Left lung (tissue), 10 donors: ENCODE data around the gene ASIC4. TPM values are rescaled to one million over a fixed set of nuclear protein-coding genes. Genes with fewer than 3 reads are reported as not detected.

Experiments
- ATAC-seq: fragments of 200-7000 bp; cut with Tn5 transposase; one replicate; pipeline ENCODE4 v1.9.1; 2020; ENCODE audit warnings: moderate library complexity
- DNase-seq, 4 donors: peaks; one replicate each; pipeline ENCODE4 v3.0.0-alpha.2; 2013 to 2020
- H3K27ac ChIP-seq, 2 donors: fragments of 200-600 bp; sonication (generic) in 1 of 2; one replicate each; pipeline versions ENCODE4 v1.5.0 to v1.8.0; 2020 to 2021
- H3K27me3 ChIP-seq, 2 donors: fragments of 200-600 bp; sonication (generic) in 1 of 2; one replicate each; pipeline versions ENCODE4 v1.5.0 to v1.8.0; 2020 to 2021
- H3K36me3 ChIP-seq, 2 donors: fragments of 200-600 bp; sonication (generic) in 1 of 2; one replicate each; pipeline versions ENCODE4 v1.5.0 to v1.8.0; 2020 to 2021
- H3K4me1 ChIP-seq, 2 donors: fragments of 200-600 bp; one replicate each; pipeline ENCODE4 v1.8.0; 2021
- H3K4me3 ChIP-seq, 2 donors: fragments of 200-600 bp; sonication (generic) in 1 of 2; one replicate each; pipeline versions ENCODE4 v1.5.0 to v1.8.0; 2020 to 2021; ENCODE audit warnings: mild to moderate bottlenecking in 1 of 2
- H3K9me3 ChIP-seq, 2 donors: fragments of 200-600 bp; sonication (generic) in 1 of 2; one replicate each; pipeline versions ENCODE4 v1.5.0 to v1.8.0; 2020 to 2021
- CTCF ChIP-seq, 2 donors: fragments of 200-600 bp; sonication (generic) in 1 of 2; IDR thresholded peaks; one replicate each; pipeline versions ENCODE4 v1.5.0 to v1.8.0; 2021; ENCODE audit warnings: antibody characterized with exemption in 2 of 2
- intact Hi-C, 2 donors: fragments of 100-400 bp; cut with DNase I; formaldehyde crosslinking; loops; one replicate each; pipeline versions ENCODE4 v1.11.2 to v1.14.2; 2022
- polyA plus RNA-seq, 6 donors: library from polyadenylated mRNA; unstranded; fragments of 120-200 nt; gene quantifications; one replicate each; pipeline ENCODE4 v1.2.1, GENCODE V29; 2013; ENCODE audit not compliant: insufficient read length in 6 of 6
- total RNA-seq, 2 donors: library from RNA; stranded (reverse); fragmentation: NEBNext Ultra II Directional; extraction: Animal tissue kit (Norgen Biotek cat#: 25700); gene quantifications; one replicate each; pipeline ENCODE4 v1.2.1, GENCODE V29; 2021
- donor health status: DM: no; HTN: yes; CAD: no.
- donor health status: DM: no; HTN: no; CAD: no.

The ASIC4 gene
- total and polyA plus RNA-seq, 8 donors: 0.07 to 0.37 (median 0.20) TPM; not detected in 2

DNA sequence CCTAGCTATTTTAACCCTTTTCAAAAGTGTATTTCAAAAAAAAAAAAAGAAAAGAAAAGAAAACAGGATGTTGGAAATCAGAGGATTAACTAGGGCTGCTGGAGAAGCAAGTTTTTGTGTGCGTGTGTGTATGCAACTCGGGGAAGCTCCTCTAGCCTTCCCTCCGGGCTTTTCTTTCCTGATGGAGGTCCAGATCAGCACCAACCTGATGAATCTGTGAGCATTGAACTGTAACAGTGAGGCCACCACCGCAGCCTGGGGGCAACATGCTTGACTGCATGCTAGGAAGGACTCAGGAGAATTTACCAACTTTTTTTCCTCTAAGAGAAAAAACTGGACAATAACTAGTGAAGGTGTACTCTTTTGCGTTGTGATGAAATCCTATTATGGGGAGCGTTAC is 54.8 kb downstream of the ASIC4 start:
- ATAC-seq: no peak
- intact Hi-C loops: no loop called here
- peaks cover 0 to 3% of the 10 kb centered on the region in 2 donors for H3K36me3 ChIP-seq

DNA sequence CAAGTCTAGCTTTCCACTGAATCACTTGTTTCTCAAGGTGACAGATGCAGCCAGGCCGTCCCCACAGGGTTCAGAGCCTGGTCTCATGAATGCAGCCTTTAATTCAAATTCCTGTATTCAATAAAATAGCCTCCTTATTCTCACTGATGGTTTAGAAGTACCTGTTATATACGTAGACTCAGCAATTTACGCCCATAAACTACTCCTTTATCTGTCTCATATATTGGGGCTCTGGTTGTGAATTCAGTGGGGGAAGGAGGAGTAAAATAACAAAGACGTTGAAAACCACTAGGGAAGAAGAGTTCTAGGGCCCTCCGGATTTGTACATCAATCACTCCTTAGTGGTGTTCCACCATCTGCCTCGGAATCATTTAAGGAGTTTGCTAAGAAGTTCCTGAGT is 55.4 kb downstream of the ASIC4 start:
- H3K27ac ChIP-seq: no peak overlapping the region
- peak overlapping the region in 1 of 2 donors; percentile 54 for H3K4me3 ChIP-seq
- intact Hi-C loops: no loop called here
- ATAC-seq: no peak
- peaks cover 0 to 3% of the 10 kb centered on the region in 2 donors for H3K36me3 ChIP-seq
- no peaks in the 10 kb centered on the region for H3K9me3 ChIP-seq
- DNase-seq: no peak
- peaks cover 0 to 43% of the 10 kb centered on the region in 2 donors for H3K27me3 ChIP-seq
- peaks cover 0 to 17% of the 10 kb centered on the region in 2 donors for H3K4me1 ChIP-seq
- no peak for TF ChIP-seq CTCF (IDR thresholded peaks at IDR 0.05)

More for the DNA sequence above, 54.8 kb downstream of the ASIC4 start:
- H3K27me3 ChIP-seq: peaks cover 0 to 43% of the 10 kb centered on the region in 2 donors
- H3K4me1 ChIP-seq: peaks cover 0 to 17% of the 10 kb centered on the region in 2 donors
- H3K4me3 ChIP-seq: no peak overlapping the region
- TF ChIP-seq CTCF (IDR thresholded peaks at IDR 0.05): no peak
- no peak overlapping the region for H3K27ac ChIP-seq
- no peak for DNase-seq
- H3K9me3 ChIP-seq: no peaks in the 10 kb centered on the region

DNA sequence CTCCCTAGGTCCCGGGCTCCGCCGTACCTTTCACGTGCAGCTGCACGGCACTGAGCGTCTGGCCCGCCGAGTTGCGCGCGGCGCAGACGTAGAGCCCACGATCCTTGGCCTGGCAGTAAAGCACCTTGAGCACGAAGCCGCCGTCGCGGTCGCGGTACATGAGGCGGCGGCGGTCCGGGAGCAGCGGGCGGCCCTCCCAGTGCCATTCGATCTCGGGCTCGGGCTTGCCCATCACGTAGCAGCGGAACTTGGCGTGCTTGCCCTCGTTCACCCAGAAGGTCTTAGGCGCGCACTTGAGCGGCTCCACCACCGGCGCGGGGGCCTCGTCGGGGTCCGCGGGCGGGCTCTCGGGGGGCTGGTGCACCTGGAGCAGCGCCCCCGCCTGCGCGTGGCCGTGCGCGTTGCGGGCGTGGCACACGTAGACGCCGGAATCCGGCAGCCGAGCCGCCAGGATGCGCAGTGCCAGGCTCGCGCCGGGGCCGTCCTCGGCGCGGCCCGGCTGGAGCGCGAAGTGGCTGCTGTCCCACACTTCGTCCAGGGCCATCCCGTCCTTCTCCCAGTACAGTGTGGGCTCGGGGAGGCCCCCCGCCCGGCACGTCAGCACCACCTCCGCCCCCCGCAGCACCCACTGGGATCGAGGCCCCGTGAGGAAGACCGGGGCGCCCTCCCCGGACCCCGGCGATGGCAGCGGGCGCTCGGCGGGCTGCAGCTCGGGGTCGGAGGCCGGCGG is 56.1 kb downstream of the ASIC4 start:
- peak overlapping the region; percentile 58 to 79 for H3K27ac ChIP-seq
- TF ChIP-seq CTCF (IDR thresholded peaks at IDR 0.05): no peak
- intact Hi-C loops: no loop called here
- peaks cover 0 to 3% of the 10 kb centered on the region in 2 donors for H3K36me3 ChIP-seq
- H3K9me3 ChIP-seq: no peaks in the 10 kb centered on the region
- peak; percentile 63 for ATAC-seq
- H3K4me1 ChIP-seq: peaks cover 0 to 17% of the 10 kb centered on the region in 2 donors
- DNase-seq: peak in 3 of 4 donors; percentile 30 to 85 (median 37)
- H3K4me3 ChIP-seq: peak overlapping the region; percentile 47 to 54
- peaks cover 0 to 50% of the 10 kb centered on the region in 2 donors for H3K27me3 ChIP-seq

GRCh38 chr2:219570924-219571310 is 56.6 kb downstream of the ASIC4 start:
- TF ChIP-seq CTCF (IDR thresholded peaks at IDR 0.05): no peak
- peaks cover 0 to 3% of the 10 kb centered on the region in 2 donors for H3K36me3 ChIP-seq
- H3K9me3 ChIP-seq: no peaks in the 10 kb centered on the region
- H3K27me3 ChIP-seq: peaks cover 0 to 51% of the 10 kb centered on the region in 2 donors
- DNase-seq: peak in 1 of 4 donors; percentile 33
- H3K4me3 ChIP-seq: peak overlapping the region; percentile 47 to 54
- intact Hi-C loops: no loop called here
- peak; percentile 9 for ATAC-seq
- peak overlapping the region; percentile 58 to 79 for H3K27ac ChIP-seq
- peaks cover 0 to 17% of the 10 kb centered on the region in 2 donors for H3K4me1 ChIP-seq
